ENCODE measurements around the gene FREM2. TPM values are rescaled to one million over a fixed set of nuclear protein-coding genes. Genes with fewer than 3 reads are reported as not detected.

FREM2 gene
- total and polyA plus RNA-seq, 2 donors (not counting 3 experiments of a cell fraction or from before 2014, with no cell fraction given), result under 0.01 TPM; not detected in 1

DNA sequence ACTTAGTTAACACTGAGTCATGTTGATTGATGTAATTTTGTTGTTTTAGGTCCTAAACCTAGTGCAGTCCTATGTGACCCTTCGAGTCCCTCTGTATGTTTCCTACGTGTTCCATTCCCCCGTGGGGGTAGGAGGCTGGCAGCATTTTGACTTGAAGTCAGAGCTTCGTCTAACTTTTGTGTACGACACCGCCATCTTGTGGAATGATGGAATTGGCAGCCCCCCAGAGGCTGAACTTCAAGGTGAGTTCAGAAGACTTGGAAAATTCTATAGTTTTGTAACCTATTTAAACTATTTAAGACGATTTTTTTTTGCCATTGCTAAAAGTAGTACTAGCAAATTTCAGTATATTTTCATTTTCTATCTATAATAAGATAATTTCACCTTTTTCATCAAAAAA is 185.8 kb downstream of the FREM2 start:
- POLR2A ChIA-PET, result no interaction called here
- no TSS peak for BruUV-seq (replicated peaks)
- TF ChIP-seq JUN (IDR thresholded peaks at IDR 0.05; ENCODE audit: borderline replicate concordance, insufficient read depth, insufficient read length, low read depth) (no peak), EZH2 (IDR thresholded peaks at IDR 0.05; ENCODE audit: borderline replicate concordance, low read depth, low read length, severe bottlenecking) (no peak)
- TF ChIP-seq, protein P1, sequence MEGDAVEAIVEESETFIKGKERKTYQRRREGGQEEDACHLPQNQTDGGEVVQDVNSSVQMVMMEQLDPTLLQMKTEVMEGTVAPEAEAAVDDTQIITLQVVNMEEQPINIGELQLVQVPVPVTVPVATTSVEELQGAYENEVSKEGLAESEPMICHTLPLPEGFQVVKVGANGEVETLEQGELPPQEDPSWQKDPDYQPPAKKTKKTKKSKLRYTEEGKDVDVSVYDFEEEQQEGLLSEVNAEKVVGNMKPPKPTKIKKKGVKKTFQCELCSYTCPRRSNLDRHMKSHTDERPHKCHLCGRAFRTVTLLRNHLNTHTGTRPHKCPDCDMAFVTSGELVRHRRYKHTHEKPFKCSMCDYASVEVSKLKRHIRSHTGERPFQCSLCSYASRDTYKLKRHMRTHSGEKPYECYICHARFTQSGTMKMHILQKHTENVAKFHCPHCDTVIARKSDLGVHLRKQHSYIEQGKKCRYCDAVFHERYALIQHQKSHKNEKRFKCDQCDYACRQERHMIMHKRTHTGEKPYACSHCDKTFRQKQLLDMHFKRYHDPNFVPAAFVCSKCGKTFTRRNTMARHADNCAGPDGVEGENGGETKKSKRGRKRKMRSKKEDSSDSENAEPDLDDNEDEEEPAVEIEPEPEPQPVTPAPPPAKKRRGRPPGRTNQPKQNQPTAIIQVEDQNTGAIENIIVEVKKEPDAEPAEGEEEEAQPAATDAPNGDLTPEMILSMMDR (IDR thresholded peaks at IDR 0.05; ENCODE audit: extremely low read depth in 1 of 2, insufficient read depth in 1 of 2, low read depth in 1 of 2, low read length in 2 of 2), result peak; percentile 24 to 33

DNA sequence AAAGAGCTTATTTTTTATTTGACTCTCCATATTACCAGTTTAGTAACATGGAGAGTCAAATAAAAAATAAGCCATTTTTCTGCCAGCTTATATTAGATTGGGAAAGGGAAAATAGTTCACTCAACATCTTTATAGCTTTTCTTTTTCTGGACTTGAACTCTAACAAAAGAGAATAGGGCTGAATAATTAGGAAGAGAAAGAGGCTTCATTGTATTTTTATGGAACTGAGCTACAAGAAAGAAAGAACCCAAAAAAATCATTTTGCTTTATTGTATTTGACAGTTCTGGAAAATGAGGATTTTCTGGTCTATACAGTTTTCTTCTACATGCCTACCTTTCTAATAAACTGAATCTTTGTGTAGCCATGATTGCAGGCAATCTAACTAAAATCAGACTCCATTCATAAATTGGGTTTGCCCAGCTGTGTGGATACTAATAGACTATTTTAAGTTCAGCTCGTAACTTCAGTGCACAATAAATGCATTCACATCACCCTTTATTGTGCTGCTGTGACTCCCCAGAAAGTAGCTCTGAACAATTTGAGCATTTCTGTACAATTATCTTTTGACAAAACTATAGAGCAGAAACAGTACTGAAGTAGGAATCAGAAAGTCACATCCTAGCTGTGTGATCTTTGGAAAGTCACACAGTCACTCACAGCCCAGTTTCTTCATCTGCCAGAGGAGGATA is 188.5 kb downstream of the FREM2 start:
- ChIA-PET CTCF (interaction anchor here (0.8 to 1.4 kb wide), 3 partner anchors 9 to 28 kb away, joined by 3 to 7 read pairs (median 3); no protein-coding TSS in a partner anchor), POLR2A (no interaction called here)
- Histone ChIP-seq H2AFZ (ENCODE audit: low read depth, low read length) (no peak overlapping the region), H3K4me1 (ENCODE audit: control insufficient read depth, extremely low read depth, insufficient read depth, low read length) (peaks cover 2% of the 10 kb centered on the region), H3K27me3 (ENCODE audit: control insufficient read depth in 2 of 2, insufficient read depth in 2 of 2, low read length in 2 of 2) (peaks cover 7 to 9% of the 10 kb centered on the region in 2 experiments), H4K20me1 (replicated peaks; ENCODE audit: control insufficient read depth, extremely low read depth, insufficient read depth, low read length) (no peaks in the 10 kb centered on the region), H3K4me2 (ENCODE audit: insufficient read depth, low read length) (no peak overlapping the region), H3K27ac (ENCODE audit: insufficient read depth, low read depth, low read length) (no peak overlapping the region), H3K79me2 (ENCODE audit: control insufficient read depth, insufficient read depth, low read length) (no peaks in the 10 kb centered on the region), H3K36me3 (ENCODE audit: control insufficient read depth in 2 of 2, extremely low read depth in 1 of 2, insufficient read depth in 2 of 2, low read length in 2 of 2) (no peaks in the 10 kb centered on the region), H3K9ac (replicated peaks; ENCODE audit: extremely low read depth, insufficient read depth, low read length) (no peak overlapping the region), H3K9me1 (replicated peaks; ENCODE audit: control insufficient read depth, extremely low read depth, insufficient read depth, low read length) (no peaks in the 10 kb centered on the region), H3K4me3 (replicated peaks in 1 of 3; ENCODE audit: insufficient read depth in 1 of 3, low read depth in 1 of 3, low read length in 3 of 3) (no peak overlapping the region), H3K9me3 (replicated peaks; ENCODE audit: control insufficient read depth, insufficient read depth, low read length) (no peaks in the 10 kb centered on the region)
- FAIRE-seq (no peak), DNase-seq (ENCODE audit: low read depth, low spot score) (no peak)
- no TSS peak for BruUV-seq (replicated peaks)
- dilution Hi-C loops (cut with MboI; ENCODE audit: extremely low pct_ligation_motif_present, low sequenced_read_pairs) (no loop called here), intact Hi-C loops (cut with micrococcal nuclease) (no loop called here)
- TF ChIP-seq POLR2AphosphoS5 (IDR thresholded peaks at IDR 0.05; ENCODE audit: insufficient read depth, low read depth, low read length) (no peak), GATA2 (IDR thresholded peaks at IDR 0.05; ENCODE audit: insufficient read depth, insufficient read length, low read depth, low read length) (no peak)

More for the DNA sequence above, 185.8 kb downstream of the FREM2 start:
- Histone ChIP-seq H3K4me3 (replicated peaks in 1 of 3; ENCODE audit: insufficient read depth in 1 of 3, low read depth in 1 of 3, low read length in 3 of 3) (no peak overlapping the region), H3K4me2 (ENCODE audit: insufficient read depth, low read length) (no peak overlapping the region), H2AFZ (ENCODE audit: low read depth, low read length) (no peak overlapping the region), H4K20me1 (replicated peaks; ENCODE audit: control insufficient read depth, extremely low read depth, insufficient read depth, low read length) (no peaks in the 10 kb centered on the region), H3K9me1 (replicated peaks; ENCODE audit: control insufficient read depth, extremely low read depth, insufficient read depth, low read length) (no peaks in the 10 kb centered on the region), H3K79me2 (ENCODE audit: control insufficient read depth, insufficient read depth, low read length) (no peaks in the 10 kb centered on the region), H3K9me3 (replicated peaks; ENCODE audit: control insufficient read depth, insufficient read depth, low read length) (no peaks in the 10 kb centered on the region), H3K4me1 (ENCODE audit: control insufficient read depth, extremely low read depth, insufficient read depth, low read length) (no peaks in the 10 kb centered on the region), H3K36me3 (ENCODE audit: control insufficient read depth in 2 of 2, extremely low read depth in 1 of 2, insufficient read depth in 2 of 2, low read length in 2 of 2) (no peaks in the 10 kb centered on the region), H3K27ac (ENCODE audit: insufficient read depth, low read depth, low read length) (no peak overlapping the region), H3K27me3 (ENCODE audit: control insufficient read depth in 2 of 2, insufficient read depth in 2 of 2, low read length in 2 of 2) (peaks cover 7 to 9% of the 10 kb centered on the region in 2 experiments), H3K9ac (replicated peaks; ENCODE audit: extremely low read depth, insufficient read depth, low read length) (no peak overlapping the region)
- CTCF ChIA-PET, result interaction anchor here (1.0 to 2.4 kb wide), 5 partner anchors 10 to 50 kb away, joined by 3 to 13 read pairs (median 4); no protein-coding TSS in a partner anchor
- no peak for FAIRE-seq
- dilution Hi-C loops (cut with MboI; ENCODE audit: extremely low pct_ligation_motif_present, low sequenced_read_pairs) (no loop called here), intact Hi-C loops (cut with micrococcal nuclease) (no loop called here)
- peak; percentile 21 for DNase-seq (ENCODE audit: low read depth, low spot score)

All from endothelial cell of umbilical vein (primary cell).